A549 (cell line): ENCODE measurements around the gene SMG6.

Experiments
- ESRRA ChIP-seq: fragments of 150-350 bp; IDR thresholded peaks from 2 replicates; pipeline ENCODE4 v1.6.1; 2014; ENCODE audit warnings: mild to moderate bottlenecking, low read length, borderline replicate concordance
- FOSL2 ChIP-seq, 2 experiments: fragments of 450-650 bp in 1 of 2; fragments of >200 bp in 1 of 2; sonication (Bioruptor Twin) in 1 of 2; formaldehyde crosslinking; IDR thresholded peaks; 2 replicates each; pipeline versions ENCODE4 v1.5.0 to v1.6.1; 2016 to 2020; ENCODE audit warnings: mild to moderate bottlenecking in 1 of 2, moderate library complexity in 1 of 2
- HOXA7 ChIP-seq: fragments of 250-450 bp; sonication (Bioruptor Pico); IDR thresholded peaks from 2 replicates; pipeline ENCODE4 v1.5.0; 2020; ENCODE audit warnings: mild to moderate bottlenecking, moderate library complexity
- MAFK ChIP-seq: fragments of 450-650 bp; IDR thresholded peaks from 2 replicates; pipeline ENCODE4 v1.6.1; 2014; ENCODE audit not compliant: partially characterized antibody
- SREBF2 ChIP-seq: fragments of 450-650 bp; IDR thresholded peaks from 2 replicates; pipeline ENCODE4 v1.6.1; 2014; ENCODE audit warnings: mild to moderate bottlenecking, moderate library complexity
- TF ChIP-seq, protein P1 (sequence below): fragments of >200 bp; sonication (Bioruptor Twin); formaldehyde crosslinking; IDR thresholded peaks from 3 replicates; pipeline ENCODE4 v1.5.1; 2016

GRCh38 chr17:2262135-2262587 is 41.4 kb downstream of the SMG6 start:
- TF ChIP-seq MAFK (no peak), SREBF2 (no peak), FOSL2 (IDR thresholded peaks at IDR 0.05) (no peak), FOSL2 (CRISPR knock-in tag; IDR thresholded peaks at IDR 0.05) (peak; percentile 24; the same call in 1 of the 2 replicates), HOXA7 (no peak), ESRRA (no peak)
- TF ChIP-seq, protein P1, sequence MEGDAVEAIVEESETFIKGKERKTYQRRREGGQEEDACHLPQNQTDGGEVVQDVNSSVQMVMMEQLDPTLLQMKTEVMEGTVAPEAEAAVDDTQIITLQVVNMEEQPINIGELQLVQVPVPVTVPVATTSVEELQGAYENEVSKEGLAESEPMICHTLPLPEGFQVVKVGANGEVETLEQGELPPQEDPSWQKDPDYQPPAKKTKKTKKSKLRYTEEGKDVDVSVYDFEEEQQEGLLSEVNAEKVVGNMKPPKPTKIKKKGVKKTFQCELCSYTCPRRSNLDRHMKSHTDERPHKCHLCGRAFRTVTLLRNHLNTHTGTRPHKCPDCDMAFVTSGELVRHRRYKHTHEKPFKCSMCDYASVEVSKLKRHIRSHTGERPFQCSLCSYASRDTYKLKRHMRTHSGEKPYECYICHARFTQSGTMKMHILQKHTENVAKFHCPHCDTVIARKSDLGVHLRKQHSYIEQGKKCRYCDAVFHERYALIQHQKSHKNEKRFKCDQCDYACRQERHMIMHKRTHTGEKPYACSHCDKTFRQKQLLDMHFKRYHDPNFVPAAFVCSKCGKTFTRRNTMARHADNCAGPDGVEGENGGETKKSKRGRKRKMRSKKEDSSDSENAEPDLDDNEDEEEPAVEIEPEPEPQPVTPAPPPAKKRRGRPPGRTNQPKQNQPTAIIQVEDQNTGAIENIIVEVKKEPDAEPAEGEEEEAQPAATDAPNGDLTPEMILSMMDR = no peak
